IPS DF 4.7 (cell line): ENCODE measurements around the gene GUCY2F.

ENCODE experiments used
- DNase-seq: peaks from one replicate; pipeline ENCODE4 v3.0.0-alpha.2; 2013; ENCODE audit warnings: low spot score; ENCODE audit errors: extremely low read depth

The GUCY2F gene

DNA sequence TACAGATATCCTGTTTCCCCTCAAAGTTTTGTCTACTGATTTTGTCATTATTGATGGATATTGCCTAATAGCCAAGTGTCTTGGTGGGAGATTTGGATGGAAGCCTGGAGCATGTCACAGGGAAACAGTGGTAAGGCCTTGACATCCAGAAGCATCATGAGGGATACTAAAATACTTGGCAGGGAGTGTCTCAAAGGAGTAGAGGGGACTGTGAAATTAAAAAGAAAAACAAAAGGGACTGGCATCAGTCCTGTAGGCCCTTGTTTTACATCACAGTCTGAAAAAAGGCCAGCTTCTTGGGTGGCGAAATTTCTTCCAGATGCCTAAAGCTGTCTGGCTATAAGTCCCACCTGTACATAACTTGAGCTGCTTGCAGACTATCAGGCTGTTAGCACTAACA lies 83.8 kb downstream of the GUCY2F start:
- DNase-seq: no peak

DNA sequence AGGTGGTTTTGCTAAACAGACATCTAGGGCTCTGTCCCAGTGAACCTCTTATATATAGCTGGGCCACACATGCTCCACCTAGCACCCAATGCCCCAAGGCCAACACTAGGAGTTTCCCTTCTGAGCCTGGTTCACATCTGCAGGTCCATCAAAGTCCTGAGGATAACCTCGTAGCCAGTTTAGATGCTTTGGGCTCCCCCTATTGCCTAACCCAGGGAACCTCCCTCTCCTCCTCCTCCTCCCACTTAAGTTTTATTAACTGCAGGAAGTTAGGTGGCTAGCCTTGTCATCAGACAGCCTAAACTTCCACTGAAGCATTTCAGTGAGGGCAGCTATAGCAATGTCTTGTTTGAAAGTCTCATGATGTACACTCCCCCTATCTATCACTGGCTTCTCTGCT lies 88.0 kb downstream of the GUCY2F start:
- DNase-seq: no peak

DNA sequence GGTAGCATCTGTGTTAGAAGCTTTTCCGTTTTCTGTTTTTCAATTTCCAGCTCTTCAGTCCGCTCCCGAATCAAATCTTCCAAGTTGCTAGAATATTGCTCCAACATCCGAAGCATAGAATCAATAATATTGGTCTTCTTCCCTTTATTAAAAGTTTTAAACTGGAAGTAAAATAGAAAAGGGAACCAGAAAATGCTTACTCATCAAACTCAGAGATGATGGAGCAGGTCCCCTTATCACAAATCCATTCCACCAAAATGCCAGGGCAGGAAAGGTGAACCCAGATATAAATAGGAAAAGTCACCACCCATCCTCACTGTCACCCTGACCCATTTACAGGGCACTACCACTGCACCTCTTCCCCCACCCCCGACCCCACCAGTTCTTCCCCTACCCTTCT lies 89.0 kb downstream of the GUCY2F start:
- DNase-seq: no peak

DNA sequence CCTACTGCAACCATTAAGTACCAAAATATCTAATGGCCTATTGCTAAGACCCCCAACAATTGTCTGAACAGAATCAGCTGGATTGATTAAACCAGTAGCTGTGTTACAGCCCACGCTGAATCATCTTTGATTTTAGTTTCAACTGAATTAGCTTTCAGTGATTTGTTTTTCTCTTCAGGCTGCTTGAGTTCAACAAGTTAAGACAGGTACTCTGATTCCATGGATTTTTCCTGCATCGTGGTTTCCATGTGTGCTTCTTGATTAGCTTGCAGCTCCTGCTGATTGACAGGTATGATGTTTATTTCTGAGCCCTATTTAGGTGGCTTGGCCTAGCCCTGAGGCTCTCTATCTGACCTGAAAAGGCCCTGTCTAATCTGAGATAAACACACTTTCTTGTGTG lies 91.3 kb downstream of the GUCY2F start:
- no peak for DNase-seq

DNA sequence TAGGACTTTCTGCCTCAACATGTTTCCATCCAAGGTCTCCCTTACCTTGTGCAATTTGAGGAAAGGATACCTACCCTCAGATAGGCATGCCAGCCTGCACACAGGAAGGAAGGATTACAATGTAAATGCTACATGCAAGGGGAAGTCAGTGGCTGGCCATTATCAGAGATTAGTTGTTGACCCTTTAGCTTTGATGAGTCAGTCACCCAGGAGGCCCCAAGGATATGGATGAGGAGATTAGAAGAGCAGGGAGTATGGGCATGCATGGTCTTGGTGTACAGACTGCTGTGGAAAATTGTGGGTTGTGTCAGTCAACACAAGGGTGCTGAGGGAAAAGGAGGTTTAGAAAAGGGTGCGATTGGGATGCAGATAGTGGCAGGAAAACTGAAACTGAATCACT lies 92.0 kb downstream of the GUCY2F start:
- no peak for DNase-seq

DNA sequence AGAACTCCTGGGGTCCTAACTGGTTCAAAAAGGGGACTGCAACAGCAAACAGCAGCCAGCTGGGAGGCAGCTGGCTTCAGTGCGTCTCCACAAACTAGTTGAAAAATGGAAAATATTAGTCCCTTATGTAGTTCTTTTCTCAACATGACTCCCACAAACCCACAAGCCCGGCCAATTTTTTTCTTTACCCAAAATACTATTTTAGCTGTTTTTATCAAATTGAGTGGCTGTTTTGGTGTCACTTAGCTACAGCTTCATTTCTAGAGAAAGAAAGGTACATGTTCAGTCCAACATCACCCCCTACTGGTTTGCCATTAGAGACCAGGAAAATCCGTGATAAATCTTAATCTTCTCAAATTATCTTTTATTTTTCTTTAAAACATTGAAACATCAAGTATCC lies 97.2 kb downstream of the GUCY2F start:
- DNase-seq: no peak

DNA sequence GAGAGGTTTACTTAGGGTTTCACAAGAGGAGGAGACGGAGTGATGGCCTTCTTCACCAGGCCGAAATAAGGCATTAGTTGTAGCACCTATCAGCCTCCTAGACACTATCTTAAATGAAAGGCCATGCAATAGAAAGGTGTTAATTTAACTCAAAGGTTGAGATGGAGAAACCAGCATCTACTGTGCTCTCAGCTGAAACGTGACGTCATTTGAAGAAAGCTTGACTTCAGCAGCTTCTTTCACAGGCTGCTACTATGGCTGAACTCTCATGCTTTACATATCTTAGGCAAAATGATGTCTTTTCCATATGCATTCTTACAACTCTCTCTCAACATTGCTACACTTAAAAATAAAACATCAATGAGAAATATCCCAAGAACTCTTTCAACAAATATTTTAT lies 99.6 kb downstream of the GUCY2F start:
- no peak for DNase-seq

DNA sequence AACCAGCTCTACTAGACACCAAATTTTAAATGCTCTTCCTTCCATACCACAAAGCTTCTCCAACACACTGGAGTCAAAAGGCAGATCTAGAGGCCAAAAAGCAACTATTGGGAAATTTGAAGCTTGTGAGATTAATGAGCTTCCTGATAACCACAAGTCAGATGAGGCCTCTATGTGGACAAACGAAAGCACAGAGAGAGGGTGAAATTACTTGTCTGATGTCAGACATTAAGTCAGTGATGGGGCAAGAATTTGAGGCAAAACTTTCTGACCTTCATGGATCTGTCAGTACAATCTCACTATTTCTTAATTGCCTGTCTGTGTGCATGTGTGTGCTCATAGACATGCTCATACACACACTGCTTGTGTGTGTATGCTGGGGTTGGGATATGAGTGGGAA lies 103.6 kb downstream of the GUCY2F start:
- DNase-seq: no peak

DNA sequence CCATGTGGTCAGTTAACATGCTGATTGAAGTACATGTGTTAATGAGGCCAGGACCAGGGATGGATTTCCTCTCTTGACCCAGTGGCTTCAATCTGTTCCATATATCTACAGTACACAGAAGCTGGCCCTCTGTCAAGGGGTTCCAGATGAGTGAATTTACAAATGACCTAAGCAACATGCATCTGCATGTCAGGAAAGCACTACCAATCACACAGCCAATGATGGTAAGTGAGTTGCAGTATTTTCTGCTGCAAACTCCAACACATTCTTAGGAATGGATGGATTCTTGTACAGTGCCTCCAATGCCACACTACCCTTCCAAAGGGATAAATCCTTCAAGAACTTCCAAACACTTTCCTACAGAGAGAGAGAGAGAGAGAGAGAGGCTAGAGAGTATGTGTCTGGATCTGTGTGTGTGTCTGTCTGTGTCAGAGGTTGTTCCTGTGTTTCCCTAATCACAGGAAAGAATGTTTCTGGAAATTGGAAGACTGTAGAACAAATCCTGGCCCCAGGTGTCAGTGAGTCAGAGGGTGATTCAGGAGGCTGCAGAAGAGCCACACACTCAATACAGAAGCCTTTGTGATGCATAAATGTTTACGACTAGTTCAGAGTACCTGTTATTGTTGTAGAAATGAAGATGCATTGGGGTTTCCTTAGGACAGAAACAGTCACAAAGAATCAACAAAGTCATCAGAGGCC lies 107.5 kb downstream of the GUCY2F start:
- no peak for DNase-seq

DNA sequence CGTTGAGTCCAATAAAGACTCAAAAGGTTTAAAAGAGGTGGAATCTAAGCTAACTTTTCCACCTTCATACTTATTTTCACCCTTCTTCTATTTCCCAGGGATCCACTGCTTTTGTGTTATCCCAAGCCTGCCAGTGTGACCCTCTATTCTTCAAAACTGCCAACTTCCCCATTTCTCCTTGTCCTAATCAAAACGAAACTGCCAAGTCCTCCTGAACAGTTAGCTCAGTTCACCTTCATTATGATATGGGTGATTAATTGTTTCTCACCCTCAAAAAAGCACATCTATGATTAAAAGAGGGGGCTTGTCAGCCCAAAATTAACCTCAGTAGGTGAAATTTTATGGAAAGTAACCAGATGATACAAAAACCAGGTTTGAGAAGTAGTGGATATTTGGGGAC lies 108.4 kb downstream of the GUCY2F start:
- DNase-seq: no peak

DNA sequence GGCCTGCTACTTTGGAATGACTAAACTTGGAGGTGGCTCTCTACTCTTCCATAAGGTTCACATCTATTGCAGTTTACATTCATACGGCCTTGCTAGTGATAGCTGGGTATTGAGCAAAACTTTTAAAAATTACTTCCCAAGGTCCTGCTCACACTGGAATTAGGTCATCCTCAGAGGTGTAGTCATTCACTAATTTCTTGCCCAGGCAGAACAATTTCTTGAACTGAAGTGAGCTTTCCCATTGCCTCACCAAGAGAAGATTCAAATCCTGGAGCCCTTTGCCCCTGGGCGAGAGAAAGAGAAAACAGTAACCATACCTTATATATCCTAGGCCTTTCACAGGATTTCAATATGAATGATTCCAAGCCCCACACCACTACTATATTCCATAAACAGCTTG lies 109.2 kb downstream of the GUCY2F start:
- DNase-seq: no peak

DNA sequence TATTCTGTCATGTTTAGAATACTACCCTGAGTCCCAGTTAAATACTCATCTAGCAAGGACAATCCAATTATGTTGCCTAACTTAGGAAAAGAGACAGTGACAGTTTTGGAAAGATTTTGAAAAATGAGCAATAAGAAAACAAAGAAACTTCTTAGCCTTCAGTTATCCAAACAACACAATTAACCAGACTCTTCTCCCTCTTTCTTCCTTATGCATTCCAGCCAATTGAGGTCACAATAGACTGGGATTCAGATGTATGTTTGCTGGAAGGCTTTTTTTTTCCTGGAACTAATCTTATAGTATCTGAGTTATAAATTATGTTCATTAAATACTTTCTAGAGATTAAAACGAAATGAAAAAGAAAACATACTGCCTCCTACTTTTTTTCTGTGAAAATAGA lies 109.6 kb downstream of the GUCY2F start:
- DNase-seq: no peak

DNA sequence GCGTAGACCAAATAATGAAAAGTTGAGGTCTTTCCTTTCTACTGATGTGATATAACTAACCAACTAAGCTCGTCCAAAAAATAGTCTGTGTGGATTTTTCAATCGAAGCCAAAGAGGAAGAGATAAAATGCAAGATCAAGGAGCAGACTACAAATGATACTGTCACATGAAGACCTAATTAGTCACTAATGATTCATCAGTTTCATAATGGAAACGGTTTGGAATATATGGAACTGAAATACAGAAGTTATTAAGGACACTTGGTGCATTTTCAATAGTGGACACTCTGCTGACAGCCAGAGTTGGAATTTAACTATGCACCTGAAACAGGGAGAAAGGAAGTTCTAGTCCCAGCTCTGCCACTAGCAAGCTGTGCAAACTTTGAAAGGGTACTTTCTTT lies 119.8 kb downstream of the GUCY2F start:
- no peak for DNase-seq

DNA sequence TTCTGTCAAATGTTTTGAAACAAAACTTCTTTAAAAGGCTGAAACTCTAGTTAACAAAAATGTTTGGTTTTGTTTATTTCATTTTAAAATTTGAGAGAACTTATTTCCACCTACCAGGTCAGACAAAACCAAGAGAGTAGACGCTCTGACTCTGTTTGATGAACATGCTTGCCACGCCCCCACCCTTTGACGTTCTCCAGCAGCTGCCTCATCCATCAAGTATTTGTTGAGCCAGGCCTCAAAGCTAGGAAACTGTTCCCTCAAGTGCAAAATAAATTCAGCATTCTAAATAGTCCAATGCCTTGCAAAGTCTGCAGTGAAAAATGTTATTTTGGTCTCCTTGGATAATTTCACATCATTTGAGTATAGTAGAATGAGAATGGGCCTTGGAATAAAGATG lies 121.6 kb downstream of the GUCY2F start:
- DNase-seq: no peak

DNA sequence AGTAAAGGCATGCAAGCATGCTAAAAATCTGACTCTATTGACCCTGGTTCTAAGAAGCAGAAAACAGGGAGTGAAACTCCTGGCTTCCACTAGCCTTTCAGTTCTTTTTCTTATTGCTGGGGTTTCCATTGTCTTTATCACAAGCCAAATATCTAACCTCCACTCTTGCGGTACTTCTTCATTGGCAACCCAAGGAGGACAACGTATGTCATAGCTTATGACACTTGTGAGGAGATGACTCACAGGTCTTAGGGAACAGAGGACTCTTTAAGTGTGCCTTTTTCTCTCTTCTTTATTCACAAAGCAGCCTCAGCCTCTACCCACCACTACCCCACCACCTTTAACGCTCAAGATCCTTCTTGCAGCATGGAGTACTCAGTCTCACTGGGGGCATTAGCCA lies 124.2 kb downstream of the GUCY2F start:
- no peak for DNase-seq

DNA sequence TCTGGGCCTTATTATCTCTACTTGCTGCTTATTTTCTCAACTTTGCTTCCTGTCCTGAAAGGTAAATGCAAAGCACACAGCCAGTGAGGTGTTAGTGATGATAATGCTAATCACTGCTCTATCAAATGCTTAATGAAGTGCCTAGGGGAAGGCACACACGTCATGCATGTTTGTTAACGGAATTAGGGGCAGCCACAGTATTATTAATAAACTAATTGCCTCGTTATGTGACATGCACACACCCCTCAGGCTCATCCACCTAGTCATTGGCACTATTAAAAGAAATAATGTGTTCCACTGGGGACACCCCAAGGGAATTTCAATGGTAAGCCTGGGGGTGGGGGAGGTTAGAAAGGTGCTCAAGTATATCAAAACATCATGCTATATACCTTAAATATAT lies 125.2 kb downstream of the GUCY2F start:
- no peak for DNase-seq

DNA sequence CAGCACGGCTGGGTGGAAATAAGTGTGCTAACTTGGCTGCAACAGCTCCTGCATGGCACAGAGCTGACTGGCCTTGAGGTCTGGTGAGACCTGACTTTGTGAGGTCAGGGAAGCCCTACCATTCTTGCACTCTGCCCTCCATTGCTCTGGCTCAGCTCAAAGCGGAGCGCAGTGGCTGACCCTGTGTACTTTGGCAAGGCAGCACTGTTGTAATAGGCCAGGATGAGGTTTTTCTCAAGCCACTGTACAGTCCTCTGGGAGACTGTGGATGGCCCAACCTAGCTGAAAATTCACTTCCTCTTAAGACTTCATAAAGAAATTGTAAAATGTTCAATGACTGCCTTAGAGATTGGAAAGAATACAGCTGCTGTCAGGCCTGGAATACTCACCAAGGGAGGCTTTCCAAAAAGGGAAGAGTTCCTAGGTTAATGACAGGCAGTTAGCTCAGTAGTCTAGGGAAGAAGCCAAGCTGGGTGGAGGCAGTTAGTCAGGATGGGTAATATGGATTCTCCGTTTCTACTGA lies 129.8 kb downstream of the GUCY2F start:
- no peak for DNase-seq

DNA sequence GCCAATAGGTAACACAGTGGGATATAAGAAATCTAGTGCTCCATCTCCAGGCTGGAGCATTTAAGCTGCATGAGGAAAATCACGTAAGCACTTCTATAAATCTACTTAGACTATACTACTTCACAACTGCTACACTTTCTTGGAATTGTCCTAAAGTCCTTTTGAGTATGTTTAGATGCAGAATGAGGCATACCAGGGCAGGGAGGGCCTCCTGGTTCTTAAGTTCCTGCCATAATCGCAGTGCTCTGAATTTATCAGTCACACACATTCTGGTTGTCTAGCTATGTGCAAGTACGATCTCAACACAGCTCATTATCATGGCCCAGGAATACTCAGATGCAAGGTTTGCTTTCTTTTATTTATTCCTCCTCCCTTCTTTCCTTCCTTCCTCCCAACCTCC lies 130.3 kb downstream of the GUCY2F start:
- DNase-seq: no peak

DNA sequence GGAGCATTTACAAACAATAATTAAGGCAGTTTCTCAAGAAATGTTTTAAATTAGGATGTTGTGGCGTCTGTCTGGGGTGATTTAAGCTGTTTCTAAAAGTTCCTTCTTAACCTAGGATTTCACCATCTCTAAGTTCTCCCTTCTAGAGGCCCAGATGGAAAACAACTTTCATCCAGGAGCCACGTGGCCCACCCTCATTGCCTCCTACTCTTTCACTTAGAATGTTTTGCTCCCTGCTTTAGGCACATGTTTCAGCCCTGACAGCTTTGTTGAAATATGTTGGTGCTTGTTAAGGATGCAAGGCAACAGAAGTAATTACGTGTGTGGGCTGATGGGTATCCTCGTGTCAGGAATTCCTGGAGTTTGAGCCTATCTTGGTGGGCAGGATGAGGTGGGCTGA lies 131.3 kb downstream of the GUCY2F start:
- DNase-seq: no peak

DNA sequence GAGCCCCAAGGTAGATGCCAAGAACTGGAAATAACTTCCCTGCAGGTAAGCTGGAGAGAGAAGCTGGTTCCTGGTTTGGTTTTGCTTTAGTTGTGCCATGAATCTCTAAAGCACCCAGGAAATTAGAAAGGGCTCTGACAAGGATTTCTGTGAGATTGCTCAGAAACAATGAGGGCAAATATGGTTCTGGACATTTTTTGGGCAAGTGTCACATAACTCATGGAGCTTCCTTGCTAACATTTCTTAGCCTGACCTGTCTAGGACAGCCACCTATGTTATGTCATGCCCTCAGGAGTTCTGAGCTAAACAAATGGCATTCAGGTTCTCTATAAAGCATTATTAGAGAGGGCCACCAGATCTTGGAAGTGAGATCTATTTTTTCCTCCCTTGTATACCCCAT lies 131.8 kb downstream of the GUCY2F start:
- no peak for DNase-seq

DNA sequence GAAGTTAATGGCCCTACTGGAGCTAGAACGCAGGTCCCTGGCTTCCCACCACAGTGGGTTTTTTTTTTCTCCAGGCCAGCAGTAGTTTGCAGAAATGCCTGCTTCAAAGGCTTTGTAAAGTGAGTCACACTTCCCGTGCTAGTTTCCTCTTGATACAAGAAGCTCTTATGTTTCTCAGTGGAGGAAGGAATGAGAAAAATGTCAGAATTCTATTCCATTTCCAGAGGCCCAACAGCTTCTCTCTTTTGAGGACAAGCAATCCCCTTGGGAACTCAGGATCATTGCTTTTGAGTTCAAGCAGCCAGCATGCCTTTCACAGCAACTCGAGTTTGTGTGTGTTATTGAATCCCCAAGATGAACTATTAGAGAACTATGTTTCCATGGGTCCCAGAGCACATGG lies 134.3 kb downstream of the GUCY2F start:
- DNase-seq: no peak

DNA sequence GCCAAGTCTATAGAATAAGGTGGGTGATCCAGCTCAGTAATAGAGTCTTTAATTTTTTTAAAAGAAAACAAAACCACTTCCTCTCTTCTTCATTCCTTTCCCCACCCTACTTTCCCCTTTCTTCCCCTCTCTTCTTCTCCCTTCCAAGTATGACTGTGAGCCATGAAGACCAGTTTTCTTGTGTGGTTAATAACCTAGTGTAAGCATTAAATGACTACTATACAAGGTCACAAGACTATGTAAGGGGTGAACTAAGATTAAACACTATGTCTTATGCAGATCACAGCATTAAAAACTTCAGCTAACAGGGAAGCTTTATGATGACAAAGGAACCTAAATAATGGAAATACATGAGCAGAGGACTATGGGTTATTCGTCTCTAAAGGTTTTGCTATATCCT lies 135.4 kb downstream of the GUCY2F start:
- no peak for DNase-seq

DNA sequence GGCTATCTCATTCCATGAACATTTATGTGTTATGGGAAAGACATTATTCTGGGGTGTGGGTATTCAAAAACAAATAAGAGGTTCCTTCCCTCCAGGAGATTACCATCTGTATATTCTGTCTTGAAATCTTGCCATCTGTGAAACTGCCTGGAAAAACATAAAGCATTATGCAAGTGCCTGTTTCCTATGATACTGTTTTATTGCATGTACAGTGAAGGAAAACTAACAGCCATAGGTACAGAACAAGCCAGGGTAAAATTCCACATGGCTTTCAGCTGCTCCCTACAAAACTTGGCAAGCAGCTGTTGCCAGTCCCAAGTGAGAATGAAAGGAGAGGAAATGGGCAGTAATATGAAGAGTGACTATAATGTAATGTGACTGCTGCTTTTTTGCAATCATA lies 136.0 kb downstream of the GUCY2F start:
- DNase-seq: no peak

DNA sequence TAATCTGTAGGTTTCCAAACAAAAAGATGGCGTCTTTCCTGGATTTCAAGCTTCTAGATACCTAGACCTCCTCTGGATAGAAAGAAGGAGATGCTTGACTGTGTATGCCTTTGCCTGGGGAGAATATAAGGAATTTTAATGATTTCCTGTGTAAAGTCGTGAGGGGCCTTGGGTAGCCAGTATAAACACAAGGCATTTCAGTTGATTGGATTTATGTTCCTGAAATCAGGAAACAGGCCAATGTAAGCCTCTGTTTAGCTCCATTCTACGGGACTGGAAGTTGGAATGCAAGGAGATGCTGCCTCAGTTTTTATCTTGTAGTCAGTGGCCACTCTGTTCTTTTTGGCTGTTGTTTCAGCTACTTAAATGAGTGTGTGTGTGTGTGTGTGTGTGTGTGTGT lies 137.2 kb downstream of the GUCY2F start:
- no peak for DNase-seq
